Activated CD4-positive, alpha-beta T cell treated with anti-CD3 and anti-CD28 coated beads, Interleukin-2, amount 50 U/mL, for 16 hours (primary cell): Measurements from ENCODE around the gene GATM.
"Not testable (repeated sequence)": the region's sequence is repeated elsewhere in the genome, so short reads cannot be mapped to it uniquely, and the experiment has no call there.

Experiments used
- DNase-seq: peaks from one replicate; pipeline ENCODE4 v3.0.0-alpha.2; 2020

GATM gene

DNA sequence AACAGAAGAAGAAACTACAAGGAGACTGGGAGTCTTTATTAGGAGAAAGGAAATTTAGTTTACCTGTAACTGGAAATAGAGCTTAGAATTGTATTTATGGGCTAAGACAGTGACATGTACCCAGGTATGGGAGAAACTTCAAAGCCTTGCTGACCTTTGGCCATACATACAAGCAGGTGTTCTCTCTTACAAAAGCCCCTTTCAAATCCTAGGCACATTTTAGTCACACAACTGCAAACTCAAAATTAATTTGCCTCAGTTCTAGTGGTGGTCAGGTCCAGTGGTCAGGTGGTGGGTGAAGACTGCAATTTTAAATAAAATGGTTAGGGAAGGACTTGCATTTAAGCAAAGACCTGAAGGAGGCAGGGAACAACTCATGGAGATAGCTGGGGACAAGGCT lies 30.4 kb downstream of the GATM start:
- no peak for DNase-seq

DNA sequence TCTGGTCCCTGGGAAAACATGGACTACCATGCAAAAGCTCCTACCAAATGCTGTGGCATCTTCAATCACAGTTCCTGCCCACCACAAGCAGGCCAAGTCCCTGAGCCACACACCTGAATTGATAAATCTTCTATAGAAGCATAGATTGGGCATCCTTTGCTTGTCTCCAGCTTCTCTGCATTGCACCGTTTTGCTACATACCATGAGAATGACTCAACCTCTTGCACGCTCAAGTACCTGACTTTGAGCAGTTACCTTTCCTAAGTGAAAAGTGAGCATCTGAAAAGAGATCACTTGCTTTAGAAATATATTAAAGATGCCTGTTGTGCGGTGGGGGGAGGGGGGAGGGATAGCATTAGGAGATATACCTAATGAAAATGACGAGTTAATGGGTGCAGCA lies 31.3 kb downstream of the GATM start:
- DNase-seq: no peak

GRCh38 chr15:45346381-45346780 lies 32.0 kb downstream of the GATM start:
- DNase-seq: no peak

DNA sequence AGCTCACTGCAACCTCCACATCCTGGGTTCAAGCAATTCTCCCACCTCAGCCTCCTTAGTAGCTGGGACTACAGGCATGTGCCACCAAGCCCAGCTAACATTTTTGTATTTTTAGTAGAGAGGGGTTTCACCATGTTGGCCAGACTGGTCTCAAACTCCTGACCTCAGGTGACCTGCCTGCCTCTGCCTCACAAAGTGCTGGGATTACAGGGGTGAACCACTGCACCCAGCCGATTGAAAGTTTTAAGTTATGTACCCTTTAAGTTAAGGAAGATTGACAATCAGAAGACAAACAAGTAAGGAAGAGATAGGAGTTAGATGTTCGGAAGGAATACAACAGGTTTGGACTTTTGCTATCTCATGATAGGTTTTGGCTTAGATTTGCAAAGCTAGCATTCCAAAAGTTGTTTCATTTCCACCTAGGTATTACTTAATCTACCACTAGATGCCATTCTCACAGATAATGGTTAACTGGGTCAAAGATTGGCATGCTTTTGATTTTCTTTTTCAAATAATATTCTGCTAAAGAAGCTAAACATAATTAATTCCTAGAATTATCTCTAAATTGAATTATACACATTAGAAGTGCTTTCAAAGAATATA lies 35.0 kb downstream of the GATM start:
- no peak for DNase-seq

DNA sequence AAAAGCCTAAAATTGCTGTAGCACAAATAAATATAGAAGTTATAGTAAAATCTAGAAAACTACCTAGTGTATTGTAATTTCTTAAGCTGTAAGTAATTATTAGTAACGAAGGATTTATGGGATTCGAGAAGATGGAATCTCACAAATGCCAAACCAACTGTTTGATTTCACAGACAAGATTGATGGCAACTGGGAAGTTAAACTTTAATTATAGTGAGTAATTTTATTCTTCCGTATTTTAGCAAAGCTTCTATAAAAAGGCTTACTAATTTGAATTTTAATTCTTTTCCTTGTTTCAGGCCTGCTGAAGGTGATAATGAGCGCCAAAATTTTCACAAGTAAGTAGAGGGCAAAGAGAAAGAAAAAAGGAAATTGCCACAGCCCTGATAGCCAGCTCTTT lies 36.6 kb downstream of the GATM start:
- no peak for DNase-seq

GRCh38 chr15:45340429-45340828 lies 37.9 kb downstream of the GATM start:
- no peak for DNase-seq

DNA sequence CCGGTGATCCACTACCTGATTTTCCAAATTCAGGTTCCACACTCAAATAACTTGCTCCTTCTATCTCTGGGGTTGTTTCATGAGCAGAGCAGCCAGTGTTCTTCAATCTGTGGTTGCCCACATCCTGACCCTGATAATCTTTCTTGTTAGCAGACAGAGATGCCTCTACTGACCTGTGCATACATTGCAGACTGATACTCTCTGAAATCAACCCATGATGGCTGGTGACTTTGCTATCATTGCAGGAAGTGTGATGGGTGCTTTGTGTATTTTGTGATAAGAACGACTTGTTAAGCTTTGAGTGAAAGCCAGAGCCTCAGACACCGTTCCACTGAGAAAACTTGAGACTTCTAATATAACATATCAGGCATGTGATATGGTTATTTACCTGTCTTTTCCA lies 39.9 kb downstream of the GATM start:
- no peak for DNase-seq

- DNase-seq: no peak
Observed at GRCh38 chr15:45337224-45337623, 41.1 kb downstream of the GATM start.

- DNase-seq: no peak
Observed at GRCh38 chr15:45333550-45333949, 44.8 kb downstream of the GATM start.

- DNase-seq: no peak
Observed at GRCh38 chr15:45332694-45333093, 45.6 kb downstream of the GATM start.

DNA sequence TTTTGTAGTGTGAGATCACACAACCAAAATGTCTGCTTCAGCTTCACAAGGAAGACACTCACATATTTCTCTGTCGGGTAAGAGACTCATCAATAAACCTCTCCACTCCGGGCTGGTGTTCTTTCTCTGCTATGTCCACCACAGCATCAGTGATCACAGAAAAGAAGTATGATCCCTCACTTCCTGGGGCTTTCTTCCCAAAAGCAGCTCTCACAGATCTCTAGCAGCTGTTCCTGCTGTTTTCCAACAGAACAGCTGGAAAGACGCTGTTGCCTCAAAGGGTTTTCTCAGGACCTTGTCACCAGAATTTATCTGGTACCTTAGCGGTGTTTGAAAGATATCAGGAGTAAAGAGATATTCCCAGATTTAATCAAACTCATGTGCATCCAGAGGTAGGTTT lies 46.4 kb downstream of the GATM start:
- no peak for DNase-seq

GRCh38 chr15:45328663-45329062 lies 49.7 kb downstream of the GATM start:
- DNase-seq: no peak

GRCh38 chr15:45326741-45327140 lies 51.6 kb downstream of the GATM start:
- DNase-seq: no peak

GRCh38 chr15:45326280-45326679 lies 52.1 kb downstream of the GATM start:
- no peak for DNase-seq

- DNase-seq: no peak
Observed at GRCh38 chr15:45320581-45321205, 57.7 kb downstream of the GATM start.

- no peak for DNase-seq
Observed at GRCh38 chr15:45319472-45320214, 58.7 kb downstream of the GATM start.

DNA sequence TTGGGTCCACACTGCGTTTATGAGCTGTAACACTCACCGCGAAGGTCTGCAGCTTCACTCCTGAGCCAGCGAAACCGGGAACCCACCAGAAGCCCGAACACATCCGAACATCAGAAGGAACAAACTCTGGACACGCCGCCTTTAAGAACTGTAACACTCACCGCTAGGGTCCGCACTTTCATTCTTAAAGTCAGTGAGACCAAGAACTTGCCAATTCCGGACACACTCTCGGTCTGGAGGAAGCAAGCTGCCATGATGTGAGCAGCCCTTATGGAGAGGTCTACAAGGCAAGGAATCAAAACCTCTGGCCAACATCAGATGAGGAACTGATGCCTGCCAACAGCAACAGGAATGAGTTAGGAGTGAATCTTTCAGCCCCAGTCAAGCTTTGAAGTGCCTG lies 63.4 kb downstream of the GATM start:
- DNase-seq: no peak

DNA sequence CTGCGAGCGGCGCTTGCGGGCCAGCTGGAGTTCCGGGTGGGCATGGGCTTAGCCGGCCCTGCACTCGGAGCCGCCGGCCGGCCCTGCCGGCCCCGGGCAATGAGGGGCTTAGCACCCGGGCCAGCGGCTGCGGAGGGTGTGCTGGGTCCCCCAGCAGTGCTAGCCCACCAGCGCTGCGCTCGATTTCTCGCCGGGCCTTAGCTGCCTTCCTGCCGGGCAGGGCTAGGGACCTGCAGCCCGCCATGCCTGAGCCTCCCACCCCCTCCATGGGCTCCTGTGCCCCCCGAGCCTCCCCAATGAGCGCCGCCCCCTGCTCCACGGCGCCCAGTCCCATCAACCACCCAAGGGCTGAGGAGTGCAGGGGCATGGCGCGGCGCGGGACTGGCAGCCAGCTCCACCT lies 64.2 kb downstream of the GATM start:
- DNase-seq: not testable (repeated sequence)
